Measurements from ENCODE around the gene DST.

DNA sequence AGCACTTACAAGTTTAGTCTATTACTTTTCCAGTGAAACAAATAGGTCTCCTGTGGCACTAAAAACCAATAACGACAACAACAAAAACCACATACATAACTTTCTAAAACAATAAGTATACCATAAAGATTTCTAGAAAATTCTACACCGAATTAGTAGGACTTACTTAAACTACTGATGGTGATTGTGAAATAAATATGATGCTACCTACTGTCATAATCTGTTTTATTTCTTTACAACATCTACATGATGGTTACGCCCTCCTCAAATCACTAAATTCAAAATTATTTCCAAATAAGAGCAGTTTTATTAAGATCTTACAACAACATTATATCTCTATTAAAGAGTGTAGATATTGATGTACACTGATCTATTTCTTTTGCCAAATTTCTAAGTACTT lies 147.0 kb downstream of the DST start:
- TF ChIP-seq, protein P1, sequence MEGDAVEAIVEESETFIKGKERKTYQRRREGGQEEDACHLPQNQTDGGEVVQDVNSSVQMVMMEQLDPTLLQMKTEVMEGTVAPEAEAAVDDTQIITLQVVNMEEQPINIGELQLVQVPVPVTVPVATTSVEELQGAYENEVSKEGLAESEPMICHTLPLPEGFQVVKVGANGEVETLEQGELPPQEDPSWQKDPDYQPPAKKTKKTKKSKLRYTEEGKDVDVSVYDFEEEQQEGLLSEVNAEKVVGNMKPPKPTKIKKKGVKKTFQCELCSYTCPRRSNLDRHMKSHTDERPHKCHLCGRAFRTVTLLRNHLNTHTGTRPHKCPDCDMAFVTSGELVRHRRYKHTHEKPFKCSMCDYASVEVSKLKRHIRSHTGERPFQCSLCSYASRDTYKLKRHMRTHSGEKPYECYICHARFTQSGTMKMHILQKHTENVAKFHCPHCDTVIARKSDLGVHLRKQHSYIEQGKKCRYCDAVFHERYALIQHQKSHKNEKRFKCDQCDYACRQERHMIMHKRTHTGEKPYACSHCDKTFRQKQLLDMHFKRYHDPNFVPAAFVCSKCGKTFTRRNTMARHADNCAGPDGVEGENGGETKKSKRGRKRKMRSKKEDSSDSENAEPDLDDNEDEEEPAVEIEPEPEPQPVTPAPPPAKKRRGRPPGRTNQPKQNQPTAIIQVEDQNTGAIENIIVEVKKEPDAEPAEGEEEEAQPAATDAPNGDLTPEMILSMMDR (IDR thresholded peaks at IDR 0.05), result no peak
- TF ChIP-seq POLR2A (IDR thresholded peaks at IDR 0.05), result no peak

Data from heart left ventricle (tissue), 13 donors.